HG03575 (cell line): Measurements from ENCODE around the gene TTF1.
"Not testable (repeated sequence)": the region's sequence is repeated elsewhere in the genome, so short reads cannot be mapped to it uniquely, and the experiment has no call there.

ENCODE experiments used
- ATAC-seq: cut with Tn5 transposase; IDR thresholded peaks from one replicate; pipeline ENCODE4 v1.9.1; 2021; ENCODE audit not compliant: unreplicated experiment, insufficient number of reproducible peaks, low FRiP score; ENCODE audit errors: extremely low read depth

TTF1 gene

GRCh38 chr9:132414731-132415130, 8.1 kb upstream of the TTF1 start:
- ATAC-seq = no peak

- ATAC-seq = no peak
Observed at GRCh38 chr9:132413926-132414325, 7.3 kb upstream of the TTF1 start.

GRCh38 chr9:132412089-132412488, 5.4 kb upstream of the TTF1 start:
- ATAC-seq = no peak

GRCh38 chr9:132411091-132411508, 4.5 kb upstream of the TTF1 start:
- no peak for ATAC-seq

GRCh38 chr9:132410642-132411041, 4.0 kb upstream of the TTF1 start:
- no peak for ATAC-seq

GRCh38 chr9:132409828-132410528, 3.3 kb upstream of the TTF1 start, which contains the start of gene CFAP77:
Gene CFAP77 (plus strand): TSS chr9:132410211. CDS start chr9:132410272, 61 bp downstream.
- ATAC-seq = no peak

- ATAC-seq = no peak
Observed at GRCh38 chr9:132408521-132408920, 1.9 kb upstream of the TTF1 start.

- ATAC-seq = no peak
Observed at GRCh38 chr9:132407196-132407595, 556 bp upstream of the TTF1 start.

- no peak for ATAC-seq
Observed at GRCh38 chr9:132404228-132404881, 2.3 kb downstream of the TTF1 start.

GRCh38 chr9:132401824-132402223, 4.8 kb downstream of the TTF1 start:
- no peak for ATAC-seq

GRCh38 chr9:132395560-132395959, 11.1 kb downstream of the TTF1 start:
- no peak for ATAC-seq

- ATAC-seq = no peak
Observed at GRCh38 chr9:132391449-132391848, 15.2 kb downstream of the TTF1 start.

GRCh38 chr9:132390966-132391365, 15.7 kb downstream of the TTF1 start:
- ATAC-seq = no peak

GRCh38 chr9:132387133-132387532, 19.5 kb downstream of the TTF1 start:
- no peak for ATAC-seq

GRCh38 chr9:132384376-132384775, 22.3 kb downstream of the TTF1 start:
- no peak for ATAC-seq

- no peak for ATAC-seq
Observed at GRCh38 chr9:132383462-132383883, 23.2 kb downstream of the TTF1 start.

GRCh38 chr9:132381966-132382541, 24.6 kb downstream of the TTF1 start:
- ATAC-seq = peak; percentile 51

- not testable (repeated sequence) for ATAC-seq
Observed at GRCh38 chr9:132378416-132378815, 28.2 kb downstream of the TTF1 start.

GRCh38 chr9:132377769-132378168, 28.9 kb downstream of the TTF1 start:
- ATAC-seq = not testable (repeated sequence)
